OCI-LY1 (cell line): ENCODE data around the gene PLCB4.

Experiments
- CTCF ChIP-seq: fragments of 200-600 bp; sonication (generic), shearing (Covaris generic); IDR thresholded peaks from 2 replicates; pipeline ENCODE4 v1.5.1; 2017; ENCODE audit warnings: mild to moderate bottlenecking, antibody characterized with exemption, low read length, moderate library complexity, mixed read lengths
- EZH2 ChIP-seq: fragments of 200-600 bp; sonication (generic), shearing (Covaris generic); IDR thresholded peaks from 2 replicates; pipeline ENCODE4 v1.8.0; 2017; ENCODE audit warnings: borderline replicate concordance, mixed run types, mild to moderate bottlenecking, antibody characterized with exemption, low read length, moderate library complexity, mixed read lengths

- no peak for TF ChIP-seq CTCF
- no peak for TF ChIP-seq EZH2
Measured at GRCh38 chr20:9210356-9210755, 141.5 kb downstream of the PLCB4 start.
